HCT116 (cell line): ENCODE data around the gene VPS35L.
"Not testable (repeated sequence)": the region's sequence is repeated elsewhere in the genome, so short reads cannot be mapped to it uniquely, and the experiment has no call there.

Experiments used
- CEBPB ChIP-seq: IDR thresholded peaks from 2 replicates; pipeline ENCODE4 v1.6.1; 2012; ENCODE audit warnings: low read depth
- CTCF ChIP-seq, 3 experiments: fragments of 200-600 bp in 1 of 3; sonication (generic) in 1 of 3; IDR thresholded peaks in 2 of 3; conservative IDR thresholded peaks in 1 of 3; 2 replicates each; pipeline ENCODE4 v1.5.1; 2012 to 2017; ENCODE audit warnings: low read depth in 2 of 3, low read length in 2 of 3, antibody characterized with exemption in 1 of 3, borderline replicate concordance in 1 of 3, control low read depth in 1 of 3, mild to moderate bottlenecking in 1 of 3, mixed read lengths in 1 of 3, mixed run types in 1 of 3, moderate library complexity in 1 of 3; ENCODE audit not compliant: insufficient read depth in 1 of 3
- EZH2 ChIP-seq: fragments of 200-600 bp; sonication (generic); IDR thresholded peaks from 2 replicates; pipeline ENCODE4 v1.6.1; 2017; ENCODE audit warnings: antibody characterized with exemption, mixed run types
- EZH2phosphoT487 ChIP-seq: fragments of 200-600 bp; IDR thresholded peaks from 2 replicates; pipeline ENCODE4 v1.6.1; 2018; ENCODE audit warnings: antibody characterized with exemption, borderline replicate concordance
- JUND ChIP-seq: IDR thresholded peaks from 2 replicates; pipeline ENCODE4 v1.6.1; 2012
- MAX ChIP-seq: IDR thresholded peaks from 2 replicates; pipeline ENCODE4 v1.6.1; 2012
- POLR2A ChIP-seq: IDR thresholded peaks from 2 replicates; pipeline ENCODE4 v1.7.0; 2011; ENCODE audit warnings: borderline replicate concordance; ENCODE audit not compliant: insufficient read depth, insufficient read length; ENCODE audit errors: extremely low read depth
- POLR2AphosphoS5 ChIP-seq: IDR thresholded peaks from 2 replicates; pipeline ENCODE4 v1.6.1; 2011; ENCODE audit warnings: mild to moderate bottlenecking, low read depth, low read length, moderate library complexity
- SP1 ChIP-seq: IDR thresholded peaks from 2 replicates; pipeline ENCODE4 v1.6.1; 2012; ENCODE audit warnings: low read depth
- SRF ChIP-seq: IDR thresholded peaks from 2 replicates; pipeline ENCODE4 v1.6.1; 2012; ENCODE audit warnings: low read depth
- YY1 ChIP-seq: IDR thresholded peaks from 2 replicates; pipeline ENCODE4 v1.6.1; 2011; ENCODE audit warnings: low read length, low read depth, moderate library complexity, mild to moderate bottlenecking; ENCODE audit not compliant: insufficient replicate concordance; ENCODE audit errors: extremely low read depth
- ZNF274 ChIP-seq: fragments of 200-500 bp; sonication (Bioruptor generic); IDR thresholded peaks from 2 replicates; pipeline ENCODE4 v1.6.1; 2014; ENCODE audit warnings: mild to moderate bottlenecking, low read depth, low read length, inconsistent platforms
- TF ChIP-seq, protein P1 (sequence below): IDR thresholded peaks from 2 replicates; pipeline ENCODE4 v1.6.1; 2012
- TF ChIP-seq, protein P2 (sequence below): IDR thresholded peaks from 2 replicates; pipeline ENCODE4 v1.6.1; 2012; ENCODE audit warnings: low read depth

DNA sequence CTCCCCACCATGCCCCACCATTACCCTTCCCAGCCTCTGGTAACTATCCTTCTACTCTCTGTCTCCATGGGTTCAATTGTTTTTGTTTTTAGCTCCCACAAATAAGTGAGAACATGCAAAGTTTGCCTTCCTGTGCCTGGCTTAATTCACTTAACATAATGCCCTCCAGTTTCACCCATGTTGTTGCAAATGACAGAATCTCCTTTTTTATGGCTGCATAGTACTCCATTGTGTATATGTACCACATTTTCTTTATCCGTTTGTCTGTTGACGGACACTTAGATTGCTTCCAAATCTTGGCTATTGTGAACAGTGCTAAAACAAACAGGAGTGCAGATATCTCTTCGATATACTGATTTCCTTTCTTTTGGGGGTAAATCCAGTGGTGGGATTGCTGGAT, 109.8 kb downstream of the VPS35L start:
- TF ChIP-seq CTCF (IDR thresholded peaks at IDR 0.05 in 2 of 3, conservative IDR thresholded peaks at IDR 0.05 in 1 of 3; ENCODE audit: borderline replicate concordance in 1 of 3, insufficient read depth in 1 of 3, low read depth in 2 of 3, low read length in 2 of 3); YY1; ZNF274; CEBPB; EZH2; JUND; POLR2A; EZH2phosphoT487; POLR2AphosphoS5; SP1; SRF; MAX: not testable (repeated sequence)
- TF ChIP-seq, protein P1, sequence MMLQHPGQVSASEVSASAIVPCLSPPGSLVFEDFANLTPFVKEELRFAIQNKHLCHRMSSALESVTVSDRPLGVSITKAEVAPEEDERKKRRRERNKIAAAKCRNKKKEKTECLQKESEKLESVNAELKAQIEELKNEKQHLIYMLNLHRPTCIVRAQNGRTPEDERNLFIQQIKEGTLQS: not testable (repeated sequence)
- TF ChIP-seq, protein P2, sequence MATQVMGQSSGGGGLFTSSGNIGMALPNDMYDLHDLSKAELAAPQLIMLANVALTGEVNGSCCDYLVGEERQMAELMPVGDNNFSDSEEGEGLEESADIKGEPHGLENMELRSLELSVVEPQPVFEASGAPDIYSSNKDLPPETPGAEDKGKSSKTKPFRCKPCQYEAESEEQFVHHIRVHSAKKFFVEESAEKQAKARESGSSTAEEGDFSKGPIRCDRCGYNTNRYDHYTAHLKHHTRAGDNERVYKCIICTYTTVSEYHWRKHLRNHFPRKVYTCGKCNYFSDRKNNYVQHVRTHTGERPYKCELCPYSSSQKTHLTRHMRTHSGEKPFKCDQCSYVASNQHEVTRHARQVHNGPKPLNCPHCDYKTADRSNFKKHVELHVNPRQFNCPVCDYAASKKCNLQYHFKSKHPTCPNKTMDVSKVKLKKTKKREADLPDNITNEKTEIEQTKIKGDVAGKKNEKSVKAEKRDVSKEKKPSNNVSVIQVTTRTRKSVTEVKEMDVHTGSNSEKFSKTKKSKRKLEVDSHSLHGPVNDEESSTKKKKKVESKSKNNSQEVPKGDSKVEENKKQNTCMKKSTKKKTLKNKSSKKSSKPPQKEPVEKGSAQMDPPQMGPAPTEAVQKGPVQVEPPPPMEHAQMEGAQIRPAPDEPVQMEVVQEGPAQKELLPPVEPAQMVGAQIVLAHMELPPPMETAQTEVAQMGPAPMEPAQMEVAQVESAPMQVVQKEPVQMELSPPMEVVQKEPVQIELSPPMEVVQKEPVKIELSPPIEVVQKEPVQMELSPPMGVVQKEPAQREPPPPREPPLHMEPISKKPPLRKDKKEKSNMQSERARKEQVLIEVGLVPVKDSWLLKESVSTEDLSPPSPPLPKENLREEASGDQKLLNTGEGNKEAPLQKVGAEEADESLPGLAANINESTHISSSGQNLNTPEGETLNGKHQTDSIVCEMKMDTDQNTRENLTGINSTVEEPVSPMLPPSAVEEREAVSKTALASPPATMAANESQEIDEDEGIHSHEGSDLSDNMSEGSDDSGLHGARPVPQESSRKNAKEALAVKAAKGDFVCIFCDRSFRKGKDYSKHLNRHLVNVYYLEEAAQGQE: not testable (repeated sequence)
